NAMALWA (cell line): ENCODE results near the gene DOCK9.

Source experiments
- DNase-seq: peaks from one replicate; pipeline ENCODE4 v3.0.0-alpha.2; 2015; ENCODE audit warnings: low spot score

DOCK9 gene

GRCh38 chr13:98998831-98999638 lies 21.2 kb upstream of the DOCK9 start:
- DNase-seq, result peak; percentile 44

DNA sequence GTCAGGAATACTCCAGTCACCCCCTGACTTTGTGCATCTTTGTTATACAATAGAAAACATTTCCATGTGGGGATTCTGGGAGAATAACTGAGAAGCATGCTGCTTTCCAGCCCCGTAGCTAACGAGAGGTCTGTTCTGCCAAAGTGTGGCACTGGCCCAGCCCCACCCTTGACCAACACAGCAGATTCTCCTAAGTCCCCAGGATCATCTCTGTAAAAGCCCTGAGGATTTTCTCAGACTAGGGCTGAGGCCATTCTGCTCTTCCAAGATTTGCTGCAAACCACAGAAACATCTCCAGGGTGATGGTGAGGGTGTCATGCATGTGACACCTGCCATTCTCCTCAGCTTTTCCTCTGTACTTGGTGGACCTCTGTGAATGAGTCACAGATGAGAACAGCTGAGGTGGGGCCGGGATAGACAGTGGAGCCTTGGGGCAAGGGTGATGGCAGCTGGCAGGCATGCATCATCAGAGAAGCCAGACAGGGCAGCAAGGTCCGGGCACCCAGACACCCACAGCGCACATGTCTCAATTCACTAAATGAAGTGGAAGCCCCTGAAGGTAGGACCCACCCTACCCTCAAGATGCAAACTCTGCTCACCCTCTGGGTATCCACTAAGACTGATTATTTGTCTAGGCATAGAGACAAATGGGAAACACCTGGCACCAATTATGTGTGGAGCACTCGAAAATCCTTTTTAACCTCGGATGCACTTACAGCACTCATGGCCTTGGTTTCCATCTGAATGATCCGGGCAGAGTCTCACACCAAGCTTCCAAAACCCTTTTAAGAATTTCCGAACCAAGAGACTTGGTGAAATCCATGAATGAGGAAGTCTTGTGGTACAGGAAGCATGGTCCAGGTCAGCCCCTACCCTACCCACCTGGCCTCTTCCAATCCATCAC lies 20.1 kb upstream of the DOCK9 start:
- DNase-seq, result no peak

- DNase-seq, result no peak
Observed at GRCh38 chr13:98997011-98997730, 19.3 kb upstream of the DOCK9 start.

GRCh38 chr13:98996046-98996445 lies 18.2 kb upstream of the DOCK9 start:
- no peak for DNase-seq

GRCh38 chr13:98994896-98995295 lies 17.0 kb upstream of the DOCK9 start:
- peak; percentile 91 for DNase-seq

DNA sequence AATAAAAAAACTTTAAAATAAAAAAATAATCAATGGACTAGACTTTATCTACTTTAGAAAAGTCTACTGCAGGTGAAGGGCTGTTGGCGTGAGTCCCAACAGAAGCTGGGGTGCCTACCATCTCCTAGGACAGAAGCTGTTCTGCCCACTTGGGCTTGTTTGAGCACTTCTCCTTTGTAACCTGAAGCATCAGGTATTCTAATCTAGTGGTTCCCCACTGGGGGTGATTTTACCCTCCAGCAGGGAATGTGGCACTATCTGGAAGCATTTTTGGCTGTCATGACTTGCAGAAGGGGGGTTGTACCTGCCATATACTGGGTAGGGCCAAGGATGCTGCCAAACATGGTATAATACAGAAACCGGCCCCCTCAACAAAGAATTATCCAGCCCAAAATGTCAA lies 16.2 kb upstream of the DOCK9 start:
- no peak for DNase-seq

DNA sequence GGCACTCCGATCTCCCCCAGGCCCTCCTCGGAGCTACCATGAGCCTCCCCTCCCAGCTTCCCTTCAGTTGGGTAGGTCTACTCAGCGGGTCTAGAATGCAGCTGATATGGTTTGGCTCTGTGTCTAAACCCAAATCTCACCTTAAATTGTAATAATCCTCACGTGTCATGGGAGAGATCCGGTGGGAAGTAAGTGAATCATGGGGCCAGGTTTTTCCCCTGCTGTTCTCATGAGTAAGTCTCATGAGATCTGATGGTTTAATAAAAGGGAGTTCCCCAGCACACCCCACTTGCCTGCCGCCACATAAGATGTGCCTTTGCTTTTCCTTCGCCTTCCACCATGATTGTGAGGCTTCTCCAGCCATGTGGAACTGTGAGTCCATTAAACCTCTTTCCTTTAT lies 14.5 kb upstream of the DOCK9 start:
- DNase-seq, result no peak

- DNase-seq, result no peak
Observed at GRCh38 chr13:98990701-98991100, 12.8 kb upstream of the DOCK9 start.

DNA sequence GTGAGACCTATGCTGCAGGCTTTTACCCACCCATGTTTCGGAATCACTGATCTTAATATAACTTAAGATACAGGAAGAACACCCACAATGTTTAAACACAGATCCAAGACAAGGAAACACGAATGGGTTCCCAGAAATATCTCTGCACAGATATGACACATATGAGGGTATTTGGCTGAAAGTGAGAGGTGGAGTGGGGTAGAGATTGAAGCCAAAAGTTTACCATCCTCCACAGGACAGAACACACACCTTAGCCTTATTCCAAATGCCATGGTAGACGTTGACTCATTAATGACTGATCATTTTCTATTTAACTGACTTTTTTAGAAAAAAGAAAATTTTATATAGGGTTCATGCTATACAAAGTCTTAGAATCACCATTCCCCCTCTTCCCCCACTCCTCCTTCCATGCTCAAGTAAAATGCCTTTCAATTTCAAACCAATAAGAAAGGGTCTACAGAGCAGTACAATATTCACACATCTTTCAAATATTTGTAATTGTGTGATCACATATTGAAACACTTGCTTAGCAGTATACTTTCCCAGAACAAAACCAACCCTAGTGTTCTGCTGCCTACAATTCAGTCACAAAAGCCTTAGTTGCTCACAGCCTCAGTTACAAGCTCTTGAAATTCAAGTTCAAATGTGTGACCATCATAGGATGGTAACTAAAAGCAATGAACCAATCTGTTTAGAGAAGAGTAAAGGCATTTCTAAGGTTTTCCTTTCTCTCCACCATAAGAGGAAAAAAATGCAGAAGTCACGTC lies 11.8 kb upstream of the DOCK9 start:
- DNase-seq, result no peak

GRCh38 chr13:98988780-98989179 lies 10.9 kb upstream of the DOCK9 start:
- DNase-seq, result no peak

GRCh38 chr13:98988277-98988676 lies 10.4 kb upstream of the DOCK9 start:
- DNase-seq, result no peak

DNA sequence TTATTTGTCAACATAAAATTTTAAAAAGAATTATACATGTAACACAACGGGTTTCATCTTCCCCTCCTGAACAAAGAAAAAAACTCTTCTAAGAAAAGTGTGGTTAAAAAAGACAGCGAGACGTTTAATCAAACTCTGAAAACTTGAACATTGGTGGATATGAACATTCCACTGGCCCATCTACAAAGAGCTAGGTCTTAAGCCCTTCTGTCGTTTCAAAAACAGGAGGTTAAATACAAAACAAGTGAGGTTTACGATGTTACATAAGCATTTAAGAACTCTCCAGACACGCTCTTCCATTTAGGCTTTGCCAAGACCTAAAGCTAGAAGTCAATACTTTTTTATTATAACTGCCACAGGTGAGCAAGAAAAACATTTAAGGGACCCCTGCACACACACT lies 9.4 kb upstream of the DOCK9 start:
- no peak for DNase-seq

- DNase-seq, result no peak
Observed at GRCh38 chr13:98986226-98986846, 8.5 kb upstream of the DOCK9 start.

GRCh38 chr13:98985591-98985990 lies 7.7 kb upstream of the DOCK9 start:
- DNase-seq, result no peak

DNA sequence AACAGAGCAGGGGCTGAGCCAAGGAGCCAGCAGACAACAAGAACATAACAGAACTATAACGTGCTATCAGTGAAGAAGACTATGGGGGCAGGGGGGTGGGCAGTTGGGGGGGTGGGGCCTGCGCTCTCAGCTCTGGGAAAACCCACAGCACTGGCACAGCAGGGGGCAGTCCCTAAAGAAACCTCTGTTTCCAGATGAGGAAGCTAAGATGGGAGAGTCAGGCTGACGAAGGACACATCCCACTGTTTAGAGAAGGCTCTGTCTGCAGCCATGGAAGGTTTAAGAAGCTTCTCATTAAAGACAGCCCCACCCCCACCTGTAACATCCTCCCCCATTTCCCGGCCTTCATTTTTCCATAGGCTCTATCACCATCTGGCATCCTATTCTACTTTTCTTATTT lies 7.1 kb upstream of the DOCK9 start:
- no peak for DNase-seq

GRCh38 chr13:98984118-98984517 lies 6.3 kb upstream of the DOCK9 start:
- no peak for DNase-seq

DNA sequence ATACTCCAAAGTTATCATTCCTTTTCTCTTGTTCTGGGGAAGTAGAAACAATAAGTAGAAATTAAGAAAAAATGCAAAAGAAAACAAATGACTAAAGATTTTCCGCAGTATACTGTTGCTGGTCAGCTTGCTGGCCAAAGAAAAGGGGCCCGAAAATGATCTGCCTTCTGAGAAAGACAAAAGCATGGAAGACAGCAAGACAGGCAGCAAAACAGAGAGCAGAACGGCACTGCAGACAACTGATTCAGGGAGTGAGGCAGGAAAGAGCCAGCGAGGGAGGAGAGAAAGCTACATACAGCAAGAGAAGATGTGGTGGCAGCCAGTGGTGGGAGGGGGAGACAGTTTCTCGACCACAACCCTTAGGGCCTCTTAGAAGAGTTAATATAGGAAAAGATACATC lies 5.3 kb upstream of the DOCK9 start:
- no peak for DNase-seq

DNA sequence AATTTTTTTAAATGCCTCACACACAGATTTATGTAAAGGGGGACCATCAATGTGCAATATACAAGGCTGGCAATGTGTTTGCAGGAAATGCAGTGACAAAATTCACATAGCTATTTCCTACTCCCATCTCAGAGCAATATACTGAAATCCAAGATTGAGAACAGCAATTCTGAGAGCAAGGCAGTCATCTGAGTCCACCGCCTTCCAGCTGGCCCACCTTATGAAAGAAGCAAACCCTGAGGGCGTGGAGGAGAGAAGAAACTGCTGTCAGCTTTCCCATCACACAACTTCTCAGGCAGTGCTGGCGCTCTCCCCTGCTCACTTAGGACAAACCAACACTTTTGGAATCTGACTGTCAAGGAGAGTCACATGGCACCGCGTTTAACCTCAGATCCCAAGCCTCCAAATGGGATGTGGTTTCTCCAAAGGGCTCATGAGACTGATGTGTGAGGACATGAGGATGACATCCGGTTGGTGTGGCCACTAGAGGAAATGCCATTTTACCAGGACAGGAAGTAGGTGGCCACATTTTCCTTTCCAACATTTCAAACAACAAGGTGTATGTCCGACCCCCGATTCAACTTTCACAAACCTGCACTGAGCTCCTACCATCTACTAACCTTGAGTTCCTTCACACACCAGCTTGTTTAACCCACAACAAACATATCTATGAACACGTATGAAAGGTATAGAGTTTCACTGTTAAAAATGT lies 3.7 kb upstream of the DOCK9 start:
- DNase-seq, result no peak

- no peak for DNase-seq
Observed at GRCh38 chr13:98979012-98979660, 1.3 kb upstream of the DOCK9 start.

DNA sequence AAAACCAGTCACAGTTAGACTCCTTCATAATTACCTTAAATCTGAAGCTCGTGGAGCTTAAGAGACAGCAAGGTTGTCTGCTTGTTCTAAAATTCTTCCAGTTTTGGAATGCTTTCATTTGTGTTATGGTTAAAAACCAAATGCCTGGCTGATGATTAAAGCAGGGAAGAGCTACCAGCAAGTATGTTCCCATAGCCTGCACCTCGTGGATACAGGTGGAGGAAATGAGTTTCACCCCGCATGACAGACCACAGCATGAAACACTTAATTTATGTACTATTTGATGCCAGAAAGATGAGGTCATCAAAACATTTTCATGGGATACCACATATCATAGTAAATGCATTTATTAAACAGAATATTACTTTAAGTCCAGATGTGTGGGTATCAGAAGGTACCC lies 416 bp upstream of the DOCK9 start:
- no peak for DNase-seq
